NCI-H2107 treated with DMSO at 0.1 percent for 48 hours (cell line): ENCODE measurements around the gene DNPEP.
"Not testable (repeated sequence)": the region's sequence is repeated elsewhere in the genome, so short reads cannot be mapped to it uniquely, and the experiment has no call there.

ENCODE experiments used
- DNase-seq: peaks from one replicate; lab custom pipeline; 2025; ENCODE audit not compliant: unreplicated experiment; lab: John Stamatoyannopoulos, UW

The DNPEP gene

GRCh38 chr2:219419331-219420197, 31.9 kb upstream of the DNPEP start:
- no peak for DNase-seq

GRCh38 chr2:219419012-219419324, 31.3 kb upstream of the DNPEP start:
- no peak for DNase-seq

GRCh38 chr2:219418155-219419011, 30.7 kb upstream of the DNPEP start, which contains the start of gene DES:
DES (plus strand) TSS chr2:219418377; CDS start chr2:219418463, 86 bp downstream.
- DNase-seq = no peak

- no peak for DNase-seq
Observed at GRCh38 chr2:219417374-219417773, 29.7 kb upstream of the DNPEP start.

GRCh38 chr2:219416938-219417337, 29.2 kb upstream of the DNPEP start:
- no peak for DNase-seq

GRCh38 chr2:219416235-219416602, 28.5 kb upstream of the DNPEP start:
- DNase-seq = no peak

- DNase-seq = no peak
Observed at GRCh38 chr2:219415580-219416234, 28.0 kb upstream of the DNPEP start.

GRCh38 chr2:219414857-219415256, 27.1 kb upstream of the DNPEP start:
- no peak for DNase-seq

GRCh38 chr2:219410390-219410789, 22.7 kb upstream of the DNPEP start:
- no peak for DNase-seq

- no peak for DNase-seq
Observed at GRCh38 chr2:219409619-219410018, 21.9 kb upstream of the DNPEP start.

GRCh38 chr2:219408631-219409030, 20.9 kb upstream of the DNPEP start:
- no peak for DNase-seq

GRCh38 chr2:219408204-219408603, 20.5 kb upstream of the DNPEP start:
- DNase-seq = no peak

GRCh38 chr2:219407343-219407742, 19.6 kb upstream of the DNPEP start:
- not testable (repeated sequence) for DNase-seq

GRCh38 chr2:219406861-219407230, 19.1 kb upstream of the DNPEP start:
- DNase-seq = no peak

GRCh38 chr2:219405958-219406860, 18.5 kb upstream of the DNPEP start:
- DNase-seq = no peak

GRCh38 chr2:219405451-219405850, 17.7 kb upstream of the DNPEP start:
- DNase-seq = no peak

GRCh38 chr2:219404954-219405353, 17.2 kb upstream of the DNPEP start:
- DNase-seq = no peak

GRCh38 chr2:219404291-219404910, 16.7 kb upstream of the DNPEP start:
- DNase-seq = no peak

GRCh38 chr2:219403861-219404260, 16.1 kb upstream of the DNPEP start:
- DNase-seq = no peak
